ENCODE results near the gene PRKG1.

PRKG1 gene

GRCh38 chr10:51983481-51983880 lies 909.2 kb downstream of the PRKG1 start:
- Mint-ChIP-seq H3K9me3 (peaks cover 9% of the 10 kb centered on the region), H3K4me3 (no peak overlapping the region), H3K27me3 (no peaks in the 10 kb centered on the region), H3K4me1 (no peaks in the 10 kb centered on the region), H3K36me3 (no peaks in the 10 kb centered on the region), H3K27ac (no peak overlapping the region)
- no peak for DNase-seq (ENCODE audit: low spot score in 2 of 2)
- no peak for ATAC-seq (ENCODE audit: low read depth)

- no peak overlapping the region for H3K4me3 Mint-ChIP-seq
- ATAC-seq (ENCODE audit: low read depth), result no peak
- H3K27ac Mint-ChIP-seq, result no peak overlapping the region
These were observed 911.0 kb downstream of the PRKG1 start for GRCh38 chr10:51985336-51985735.

GRCh38 chr10:51986516-51986915 lies 912.2 kb downstream of the PRKG1 start:
- no peak overlapping the region for H3K27ac Mint-ChIP-seq
- H3K4me1 Mint-ChIP-seq, result no peaks in the 10 kb centered on the region
- ATAC-seq (ENCODE audit: low read depth) (no peak), DNase-seq (ENCODE audit: low spot score in 2 of 2) (no peak)
- no peak overlapping the region for H3K4me3 Mint-ChIP-seq
- no peaks in the 10 kb centered on the region for H3K36me3 Mint-ChIP-seq
- peaks cover 2% of the 10 kb centered on the region for H3K9me3 Mint-ChIP-seq
- no peaks in the 10 kb centered on the region for H3K27me3 Mint-ChIP-seq

More at GRCh38 chr10:51985336-51985735, 911.0 kb downstream of the PRKG1 start:
- Mint-ChIP-seq H3K27me3 (no peaks in the 10 kb centered on the region), H3K4me1 (no peaks in the 10 kb centered on the region), H3K36me3 (no peaks in the 10 kb centered on the region), H3K9me3 (peaks cover 5% of the 10 kb centered on the region)
- DNase-seq (ENCODE audit: low spot score in 2 of 2), result no peak

GRCh38 chr10:51993475-51993874 lies 919.2 kb downstream of the PRKG1 start:
- Mint-ChIP-seq H3K27me3 (no peaks in the 10 kb centered on the region), H3K9me3 (peaks cover 2% of the 10 kb centered on the region), H3K4me1 (no peaks in the 10 kb centered on the region), H3K27ac (no peak overlapping the region), H3K4me3 (no peak overlapping the region), H3K36me3 (no peaks in the 10 kb centered on the region)
- no peak for DNase-seq (ENCODE audit: low spot score in 2 of 2)
- ATAC-seq (ENCODE audit: low read depth), result no peak

- no peaks in the 10 kb centered on the region for H3K4me1 Mint-ChIP-seq
- DNase-seq (ENCODE audit: low spot score in 2 of 2) (no peak), ATAC-seq (ENCODE audit: low read depth) (no peak)
- no peak overlapping the region for H3K27ac Mint-ChIP-seq
- no peaks in the 10 kb centered on the region for H3K36me3 Mint-ChIP-seq
- H3K27me3 Mint-ChIP-seq, result no peaks in the 10 kb centered on the region
- no peak overlapping the region for H3K4me3 Mint-ChIP-seq
- no peaks in the 10 kb centered on the region for H3K9me3 Mint-ChIP-seq
These were observed 924.8 kb downstream of the PRKG1 start for GRCh38 chr10:51999096-51999495.

GRCh38 chr10:52004342-52004949 lies 930.2 kb downstream of the PRKG1 start:
- no peak for ATAC-seq (ENCODE audit: low read depth)
- Mint-ChIP-seq H3K36me3 (no peaks in the 10 kb centered on the region), H3K9me3 (peaks cover 6% of the 10 kb centered on the region), H3K27me3 (peaks cover 1% of the 10 kb centered on the region), H3K27ac (no peak overlapping the region), H3K4me1 (no peaks in the 10 kb centered on the region), H3K4me3 (no peak overlapping the region)
- no peak for DNase-seq (ENCODE audit: low spot score in 2 of 2)

GRCh38 chr10:52007091-52007490 lies 932.8 kb downstream of the PRKG1 start:
- Mint-ChIP-seq H3K27ac (no peak overlapping the region), H3K4me3 (no peak overlapping the region), H3K36me3 (no peaks in the 10 kb centered on the region), H3K9me3 (peaks cover 12% of the 10 kb centered on the region), H3K4me1 (no peaks in the 10 kb centered on the region), H3K27me3 (peaks cover 1% of the 10 kb centered on the region)
- no peak for DNase-seq (ENCODE audit: low spot score in 2 of 2)
- ATAC-seq (ENCODE audit: low read depth), result no peak

GRCh38 chr10:52011118-52011517 lies 936.8 kb downstream of the PRKG1 start:
- Mint-ChIP-seq H3K4me1 (no peaks in the 10 kb centered on the region), H3K27ac (no peak overlapping the region), H3K9me3 (peaks cover 15% of the 10 kb centered on the region), H3K36me3 (no peaks in the 10 kb centered on the region), H3K4me3 (no peak overlapping the region), H3K27me3 (no peaks in the 10 kb centered on the region)
- ATAC-seq (ENCODE audit: low read depth), result no peak
- DNase-seq (ENCODE audit: low spot score in 2 of 2), result no peak

- Mint-ChIP-seq H3K9me3 (peaks cover 2% of the 10 kb centered on the region), H3K36me3 (no peaks in the 10 kb centered on the region), H3K27me3 (no peaks in the 10 kb centered on the region), H3K27ac (no peak overlapping the region), H3K4me1 (no peaks in the 10 kb centered on the region), H3K4me3 (no peak overlapping the region)
- no peak for ATAC-seq (ENCODE audit: low read depth)
- DNase-seq (ENCODE audit: low spot score in 2 of 2), result no peak
These were observed 944.8 kb downstream of the PRKG1 start for GRCh38 chr10:52019077-52019555.

- no peak overlapping the region for H3K27ac Mint-ChIP-seq
- no peaks in the 10 kb centered on the region for H3K27me3 Mint-ChIP-seq
- ATAC-seq (ENCODE audit: low read depth) (no peak), DNase-seq (ENCODE audit: low spot score in 2 of 2) (no peak)
- H3K36me3 Mint-ChIP-seq, result no peaks in the 10 kb centered on the region
- H3K4me1 Mint-ChIP-seq, result no peaks in the 10 kb centered on the region
- peaks cover 1% of the 10 kb centered on the region for H3K9me3 Mint-ChIP-seq
- H3K4me3 Mint-ChIP-seq, result no peak overlapping the region
These were observed 945.4 kb downstream of the PRKG1 start for GRCh38 chr10:52019656-52020055.

- Mint-ChIP-seq H3K9me3 (peaks cover 1% of the 10 kb centered on the region), H3K4me3 (no peak overlapping the region), H3K27ac (no peak overlapping the region), H3K4me1 (no peaks in the 10 kb centered on the region), H3K36me3 (no peaks in the 10 kb centered on the region), H3K27me3 (no peaks in the 10 kb centered on the region)
- DNase-seq (ENCODE audit: low spot score in 2 of 2) (no peak), ATAC-seq (ENCODE audit: low read depth) (no peak)
These were observed 945.9 kb downstream of the PRKG1 start for GRCh38 chr10:52020173-52020572.

- no peak for ATAC-seq (ENCODE audit: low read depth)
- peaks cover 1% of the 10 kb centered on the region for H3K9me3 Mint-ChIP-seq
These were observed 946.4 kb downstream of the PRKG1 start for GRCh38 chr10:52020702-52021101.

GRCh38 chr10:52027055-52027705 lies 952.9 kb downstream of the PRKG1 start:
- H3K36me3 Mint-ChIP-seq, result no peaks in the 10 kb centered on the region
- no peak overlapping the region for H3K27ac Mint-ChIP-seq
- DNase-seq (ENCODE audit: low spot score in 2 of 2) (no peak), ATAC-seq (ENCODE audit: low read depth) (no peak)
- no peaks in the 10 kb centered on the region for H3K27me3 Mint-ChIP-seq
- no peaks in the 10 kb centered on the region for H3K4me1 Mint-ChIP-seq
- H3K9me3 Mint-ChIP-seq, result no peaks in the 10 kb centered on the region
- no peak overlapping the region for H3K4me3 Mint-ChIP-seq

More at GRCh38 chr10:52020702-52021101, 946.4 kb downstream of the PRKG1 start:
- no peak overlapping the region for H3K27ac Mint-ChIP-seq
- H3K4me3 Mint-ChIP-seq, result no peak overlapping the region
- H3K36me3 Mint-ChIP-seq, result no peaks in the 10 kb centered on the region
- H3K4me1 Mint-ChIP-seq, result no peaks in the 10 kb centered on the region
- no peak for DNase-seq (ENCODE audit: low spot score in 2 of 2)
- H3K27me3 Mint-ChIP-seq, result no peaks in the 10 kb centered on the region

GRCh38 chr10:52028523-52028858 lies 954.2 kb downstream of the PRKG1 start:
- Mint-ChIP-seq H3K4me1 (no peaks in the 10 kb centered on the region), H3K27me3 (no peaks in the 10 kb centered on the region), H3K36me3 (no peaks in the 10 kb centered on the region), H3K9me3 (no peaks in the 10 kb centered on the region), H3K4me3 (no peak overlapping the region), H3K27ac (no peak overlapping the region)
- DNase-seq (ENCODE audit: low spot score in 2 of 2) (no peak), ATAC-seq (ENCODE audit: low read depth) (no peak)

- ATAC-seq (ENCODE audit: low read depth) (no peak), DNase-seq (ENCODE audit: low spot score in 2 of 2) (no peak)
- H3K9me3 Mint-ChIP-seq, result no peaks in the 10 kb centered on the region
- H3K4me1 Mint-ChIP-seq, result no peaks in the 10 kb centered on the region
- H3K27ac Mint-ChIP-seq, result no peak overlapping the region
- no peak overlapping the region for H3K4me3 Mint-ChIP-seq
- H3K27me3 Mint-ChIP-seq, result no peaks in the 10 kb centered on the region
- H3K36me3 Mint-ChIP-seq, result no peaks in the 10 kb centered on the region
These were observed 955.3 kb downstream of the PRKG1 start for GRCh38 chr10:52029628-52030027.
